SW 1271 (cell line): ENCODE results near the gene STIMATE.

Experiments
- DNase-seq, 2 experiments: peaks; one replicate each; lab custom pipeline; 2025; lab: John Stamatoyannopoulos, UW

The STIMATE gene

GRCh38 chr3:52866427-52866826, 30.9 kb downstream of the STIMATE start:
- DNase-seq, result no peak

GRCh38 chr3:52865994-52866393, 31.4 kb downstream of the STIMATE start:
- no peak for DNase-seq

- no peak for DNase-seq
Observed at GRCh38 chr3:52860424-52860768, 37.0 kb downstream of the STIMATE start.

- DNase-seq, result no peak
Observed at GRCh38 chr3:52859686-52860423, 37.5 kb downstream of the STIMATE start.

GRCh38 chr3:52857864-52858263, 39.5 kb downstream of the STIMATE start:
- DNase-seq, result no peak

- DNase-seq, result no peak
Observed at GRCh38 chr3:52857133-52857532, 40.2 kb downstream of the STIMATE start.

- no peak for DNase-seq
Observed at GRCh38 chr3:52856666-52857065, 40.7 kb downstream of the STIMATE start.

GRCh38 chr3:52854013-52854412, 43.3 kb downstream of the STIMATE start:
- DNase-seq, result no peak

- no peak for DNase-seq
Observed at GRCh38 chr3:52852419-52852818, 44.9 kb downstream of the STIMATE start.

- peak; percentile 10 to 35 for DNase-seq
Observed at GRCh38 chr3:52851348-52851747, 46.0 kb downstream of the STIMATE start.

- DNase-seq, result no peak
Observed at GRCh38 chr3:52849656-52850055, 47.7 kb downstream of the STIMATE start.

- DNase-seq, result no peak
Observed at GRCh38 chr3:52848617-52849016, 48.7 kb downstream of the STIMATE start.

GRCh38 chr3:52847726-52848125, 49.6 kb downstream of the STIMATE start:
- no peak for DNase-seq

GRCh38 chr3:52847241-52847640, 50.1 kb downstream of the STIMATE start:
- no peak for DNase-seq

GRCh38 chr3:52846432-52846965, 50.8 kb downstream of the STIMATE start:
- no peak for DNase-seq

- DNase-seq, result no peak
Observed at GRCh38 chr3:52845691-52846431, 51.5 kb downstream of the STIMATE start.

GRCh38 chr3:52845157-52845556, 52.2 kb downstream of the STIMATE start:
- no peak for DNase-seq

GRCh38 chr3:52844290-52844975, 52.9 kb downstream of the STIMATE start:
- DNase-seq, result no peak

- DNase-seq, result no peak
Observed at GRCh38 chr3:52843881-52844280, 53.5 kb downstream of the STIMATE start.

GRCh38 chr3:52843108-52843865, 54.1 kb downstream of the STIMATE start:
- DNase-seq, result no peak

- DNase-seq, result no peak
Observed at GRCh38 chr3:52842424-52842823, 54.9 kb downstream of the STIMATE start.

GRCh38 chr3:52841981-52842340, 55.4 kb downstream of the STIMATE start:
- DNase-seq, result no peak
